T-helper 2 cell treated with Interferon-gamma antibody and Interleukin-4, amounts not matched to agents 5 μg/mL and 100 μg/mL, for 36 hours (primary cell): ENCODE results near the gene UBE2O.
"Not testable (repeated sequence)": the region's sequence is repeated elsewhere in the genome, so short reads cannot be mapped to it uniquely, and the experiment has no call there.

Experiments
- DNase-seq: peaks from one replicate; pipeline ENCODE4 v3.0.0; 2021; ENCODE audit warnings: low spot score
- H3K27ac Mint-ChIP-seq: one replicate; pipeline ENCODE4 v1.8.0; 2021; ENCODE audit warnings: mild to moderate bottlenecking, mixed read lengths
- H3K27me3 Mint-ChIP-seq: one replicate; pipeline ENCODE4 v1.8.0; 2021; ENCODE audit warnings: low read depth, mixed read lengths
- H3K36me3 Mint-ChIP-seq: one replicate; pipeline ENCODE4 v1.8.0; 2021; ENCODE audit warnings: low read depth, mixed read lengths
- H3K4me1 Mint-ChIP-seq: one replicate; pipeline ENCODE4 v1.8.0; 2021; ENCODE audit warnings: low read depth, mixed read lengths
- H3K4me3 Mint-ChIP-seq: one replicate; pipeline ENCODE4 v1.8.0; 2022; ENCODE audit warnings: mild to moderate bottlenecking, moderate library complexity, mixed read lengths
- H3K9me3 Mint-ChIP-seq: one replicate; pipeline ENCODE4 v1.8.0; 2021; ENCODE audit warnings: mixed read lengths

Gene UBE2O

DNA sequence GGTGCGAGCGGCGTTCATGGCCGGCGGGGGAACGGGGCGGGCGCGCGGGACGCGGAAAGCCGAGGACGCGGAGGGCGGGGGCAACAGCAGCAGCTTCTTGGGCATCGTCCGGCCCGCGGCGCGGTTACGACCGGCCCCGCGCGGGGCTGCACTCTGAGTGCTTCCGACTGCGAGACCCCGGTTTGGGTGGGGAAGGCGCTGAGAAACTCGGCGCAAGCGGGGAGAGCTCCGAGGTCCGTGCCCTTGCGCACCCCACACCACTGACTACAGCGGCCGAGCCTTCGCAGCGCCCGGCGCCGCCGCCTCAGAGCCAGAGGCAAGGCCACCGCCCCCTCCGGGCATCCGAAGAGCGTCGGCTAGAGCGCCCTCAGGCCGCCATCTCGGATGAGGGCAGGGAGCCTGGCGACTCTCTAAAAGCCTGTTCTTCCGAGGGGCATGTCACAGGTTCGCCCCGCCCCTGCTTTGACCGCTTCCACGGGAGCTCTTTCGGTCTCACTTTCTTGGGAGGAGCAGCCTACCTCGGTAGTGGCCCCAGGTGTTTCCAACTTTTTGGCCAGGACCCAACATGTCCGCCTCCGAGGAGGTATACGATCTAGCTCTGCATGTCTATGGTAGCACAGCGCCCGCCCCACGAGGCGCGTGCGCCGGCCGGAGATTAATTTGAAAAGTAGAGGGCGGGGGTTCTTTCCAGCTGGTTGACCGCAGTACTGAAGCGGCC, 99.2 kb downstream of the UBE2O start, which contains the start of gene PRPSAP1:
PRPSAP1 (minus strand) TSS at position 318 of the 718 bp plus-strand sequence; CDS start at position 105, 213 bp downstream.
- H3K4me1 Mint-ChIP-seq, result peaks cover 27% of the 10 kb centered on the region
- peak within 1 kb of the TSS; percentile 94 for H3K4me3 Mint-ChIP-seq
- no peaks in the 10 kb centered on the region for H3K9me3 Mint-ChIP-seq
- peak; percentile 84 for DNase-seq
- no peaks in the 10 kb centered on the region for H3K27me3 Mint-ChIP-seq
- H3K36me3 Mint-ChIP-seq, result peaks cover 4% of the 10 kb centered on the region
- peak within 1 kb of the TSS; percentile 97 for H3K27ac Mint-ChIP-seq

DNA sequence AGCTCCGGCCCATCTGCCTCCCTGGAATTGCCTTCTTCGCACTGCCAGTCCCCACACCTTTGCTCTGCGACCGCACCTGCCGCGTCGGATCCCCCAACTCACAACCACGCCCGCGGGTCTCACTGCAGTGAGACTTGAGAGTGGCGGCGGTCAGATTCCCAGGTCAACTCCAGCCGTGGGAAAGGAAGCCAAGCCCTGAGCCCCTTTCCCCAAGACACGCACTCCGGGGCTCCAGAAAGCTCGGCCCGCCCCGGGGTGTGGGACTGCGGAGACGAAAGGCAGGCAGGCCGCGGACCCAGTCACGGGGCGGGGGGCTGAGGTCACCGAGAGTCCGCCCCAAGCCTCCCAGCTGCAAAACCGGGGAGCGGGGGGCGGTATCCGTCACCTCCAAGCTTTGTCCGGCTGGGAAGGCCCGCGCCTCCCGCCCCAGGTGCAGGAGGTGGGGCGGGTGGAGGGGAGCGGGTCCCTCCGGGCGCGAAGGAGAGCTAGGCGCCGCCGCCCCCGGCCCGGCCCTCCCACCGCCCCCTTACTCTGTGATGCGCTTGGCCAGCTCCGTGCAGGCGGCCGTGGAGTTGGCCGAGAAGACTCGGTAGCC, 99.9 kb downstream of the UBE2O start:
- no peaks in the 10 kb centered on the region for H3K27me3 Mint-ChIP-seq
- peak overlapping the region; percentile 97 for H3K27ac Mint-ChIP-seq
- H3K4me1 Mint-ChIP-seq, result peaks cover 27% of the 10 kb centered on the region
- H3K36me3 Mint-ChIP-seq, result peaks cover 4% of the 10 kb centered on the region
- H3K4me3 Mint-ChIP-seq, result peak overlapping the region; percentile 94
- DNase-seq, result peak; percentile 23
- H3K9me3 Mint-ChIP-seq, result no peaks in the 10 kb centered on the region

- no peak overlapping the region for H3K27ac Mint-ChIP-seq
- no peaks in the 10 kb centered on the region for H3K27me3 Mint-ChIP-seq
- peak overlapping the region; percentile 94 for H3K4me3 Mint-ChIP-seq
- H3K9me3 Mint-ChIP-seq, result no peaks in the 10 kb centered on the region
- peaks cover 11% of the 10 kb centered on the region for H3K36me3 Mint-ChIP-seq
- DNase-seq, result no peak
- peaks cover 26% of the 10 kb centered on the region for H3K4me1 Mint-ChIP-seq
These were observed 101.4 kb downstream of the UBE2O start for GRCh38 chr17:76351526-76352071.

- DNase-seq, result no peak
- Mint-ChIP-seq H3K27me3 (no peaks in the 10 kb centered on the region), H3K9me3 (no peaks in the 10 kb centered on the region), H3K27ac (no peak overlapping the region), H3K4me1 (peaks cover 26% of the 10 kb centered on the region), H3K4me3 (no peak overlapping the region), H3K36me3 (peaks cover 20% of the 10 kb centered on the region)
These were observed 102.5 kb downstream of the UBE2O start for GRCh38 chr17:76350463-76350862.

GRCh38 chr17:76346936-76347335, 106.0 kb downstream of the UBE2O start:
- not testable (repeated sequence) for H3K9me3 Mint-ChIP-seq, H3K4me3 Mint-ChIP-seq, DNase-seq, H3K27me3 Mint-ChIP-seq, H3K4me1 Mint-ChIP-seq, H3K27ac Mint-ChIP-seq
- peaks cover 31% of the 10 kb centered on the region for H3K36me3 Mint-ChIP-seq

DNA sequence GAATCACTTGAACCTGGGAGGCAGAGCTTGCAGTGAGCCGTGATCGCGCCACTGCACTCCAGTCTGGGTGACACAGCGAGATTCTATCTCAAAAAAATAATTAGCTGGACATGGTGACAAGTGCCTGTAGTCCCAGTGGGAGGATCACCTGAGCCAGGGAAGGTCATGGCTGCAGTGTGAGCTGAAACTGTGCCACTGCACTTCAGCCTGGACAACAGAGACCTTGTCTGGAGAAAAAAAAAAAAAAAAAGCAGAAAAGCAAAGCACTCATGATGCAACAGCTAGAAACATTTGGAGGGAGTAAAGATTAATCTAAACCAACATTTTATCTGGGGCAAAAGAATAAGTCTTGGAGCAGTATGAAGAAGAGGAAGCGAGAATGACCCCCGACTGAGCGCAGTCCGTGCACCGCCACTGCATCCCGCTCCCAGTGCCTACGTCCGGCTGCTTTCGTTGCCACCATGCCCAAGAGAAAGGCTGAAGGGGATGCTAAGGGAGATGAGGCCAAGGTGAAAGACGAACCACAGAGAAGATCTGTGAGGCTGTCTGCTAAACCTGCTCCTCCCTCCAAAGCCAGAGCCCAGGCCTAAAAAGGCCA, 107.5 kb downstream of the UBE2O start:
- H3K27ac Mint-ChIP-seq, result no peak overlapping the region
- H3K4me3 Mint-ChIP-seq, result no peak overlapping the region
- H3K36me3 Mint-ChIP-seq, result peaks cover 33% of the 10 kb centered on the region
- DNase-seq, result no peak
- H3K9me3 Mint-ChIP-seq, result no peaks in the 10 kb centered on the region
- no peaks in the 10 kb centered on the region for H3K27me3 Mint-ChIP-seq
- peaks cover 2% of the 10 kb centered on the region for H3K4me1 Mint-ChIP-seq

GRCh38 chr17:76343106-76343505, 109.8 kb downstream of the UBE2O start:
- H3K27ac Mint-ChIP-seq, result no peak overlapping the region
- no peak for DNase-seq
- peaks cover 34% of the 10 kb centered on the region for H3K36me3 Mint-ChIP-seq
- H3K4me3 Mint-ChIP-seq, result no peak overlapping the region
- H3K27me3 Mint-ChIP-seq, result no peaks in the 10 kb centered on the region
- no peaks in the 10 kb centered on the region for H3K4me1 Mint-ChIP-seq
- no peaks in the 10 kb centered on the region for H3K9me3 Mint-ChIP-seq

- DNase-seq, result no peak
- H3K36me3 Mint-ChIP-seq, result peaks cover 25% of the 10 kb centered on the region
These were observed 111.7 kb downstream of the UBE2O start for GRCh38 chr17:76341301-76341700.

More at GRCh38 chr17:76341301-76341700, 111.7 kb downstream of the UBE2O start:
- H3K27me3 Mint-ChIP-seq, result no peaks in the 10 kb centered on the region
- H3K4me1 Mint-ChIP-seq, result peaks cover 4% of the 10 kb centered on the region
- no peaks in the 10 kb centered on the region for H3K9me3 Mint-ChIP-seq
- H3K27ac Mint-ChIP-seq, result no peak overlapping the region
- no peak overlapping the region for H3K4me3 Mint-ChIP-seq
